Upper lobe of left lung (tissue), 4 donors: ENCODE data around the gene HNRNPA1.

Experiments used
- EP300 ChIP-seq, 4 donors: sonication (generic); formaldehyde crosslinking; IDR thresholded peaks; one replicate each; pipeline ENCODE4 v1.5.1; 2017; ENCODE audit warnings: antibody characterized with exemption in 4 of 4, control low read depth in 2 of 4
- POLR2A ChIP-seq, 4 donors: fragments of 450-650 bp; IDR thresholded peaks; one replicate each; pipeline ENCODE4 v1.5.1; 2016 to 2017; ENCODE audit warnings: antibody characterized with exemption in 4 of 4, mild to moderate bottlenecking in 2 of 4

GRCh38 chr12:54258201-54258681, 22.3 kb upstream of the HNRNPA1 start:
- no peak for TF ChIP-seq POLR2A (IDR thresholded peaks at IDR 0.05)
- TF ChIP-seq EP300 (IDR thresholded peaks at IDR 0.05) = no peak
